Astrocyte (in vitro differentiated cells and primary cell): ENCODE measurements around the gene PNMA8A.

Experiments used
- CTCF ChIP-seq: IDR thresholded peaks from 2 replicates; pipeline ENCODE4 v1.5.1; 2011; ENCODE audit warnings: low read depth, mild to moderate bottlenecking, inconsistent platforms, low read length, moderate library complexity; ENCODE audit not compliant: insufficient read depth
- EZH2 ChIP-seq: IDR thresholded peaks from 2 replicates; pipeline ENCODE4 v1.6.1; 2012; ENCODE audit warnings: mild to moderate bottlenecking, low read length, inconsistent platforms; ENCODE audit not compliant: insufficient read depth

GRCh38 chr19:46423188-46423587, 48.2 kb downstream of the PNMA8A start:
- TF ChIP-seq CTCF (no peak), EZH2 (no peak)
